Cardiac fibroblast (primary cell): Measurements from ENCODE around the gene PRR13.
"Not testable (repeated sequence)": the region's sequence is repeated elsewhere in the genome, so short reads cannot be mapped to it uniquely, and the experiment has no call there.

Experiments
- DNase-seq, 2 donors: peaks; one replicate each; pipeline versions ENCODE4 v3.0.0 to v3.0.0-alpha.2; 2010; ENCODE audit warnings: low read depth in 2 of 2
- H3K4me3 ChIP-seq, 2 donors: replicated peaks in 1 of 2; 1 replicate in 1 of 2; 2 replicates in 1 of 2; pipeline ENCODE4 v1.5.1; 2011; ENCODE audit warnings: low read depth in 2 of 2, low read length in 2 of 2, mild to moderate bottlenecking in 2 of 2, moderate library complexity in 1 of 2
- CTCF ChIP-seq: IDR thresholded peaks from one replicate; pipeline ENCODE4 v1.5.1; 2011; ENCODE audit warnings: low read depth, mild to moderate bottlenecking, low read length, inconsistent platforms

PRR13 gene

GRCh38 chr12:53476769-53477209 lies 35.3 kb downstream of the PRR13 start:
- peak; percentile 43 to 52 for DNase-seq
- H3K4me3 ChIP-seq = no peak overlapping the region
- TF ChIP-seq CTCF = peak; percentile 28

- no peak overlapping the region for H3K4me3 ChIP-seq
- TF ChIP-seq CTCF = no peak
- peak in 1 of 2 donors; percentile 58 for DNase-seq
Measured at GRCh38 chr12:53478865-53479264, 37.3 kb downstream of the PRR13 start.

GRCh38 chr12:53479331-53479730 lies 37.8 kb downstream of the PRR13 start:
- no peak overlapping the region for H3K4me3 ChIP-seq
- no peak for TF ChIP-seq CTCF
- no peak for DNase-seq

GRCh38 chr12:53480491-53481442 lies 39.2 kb downstream of the PRR13 start:
- H3K4me3 ChIP-seq = no peak overlapping the region
- no peak for TF ChIP-seq CTCF
- DNase-seq = no peak

GRCh38 chr12:53481458-53481857 lies 39.9 kb downstream of the PRR13 start:
- H3K4me3 ChIP-seq = not testable (repeated sequence)
- DNase-seq = peak; percentile 52 to 61

GRCh38 chr12:53481939-53482586 lies 40.5 kb downstream of the PRR13 start:
- TF ChIP-seq CTCF = peak; percentile 23
- no peak overlapping the region for H3K4me3 ChIP-seq
- DNase-seq = no peak

- H3K4me3 ChIP-seq = no peak overlapping the region
- no peak for TF ChIP-seq CTCF
- no peak for DNase-seq
Measured at GRCh38 chr12:53482626-53483168, 41.2 kb downstream of the PRR13 start.
